SHP77 treated with DMSO at 0.1 percent for 48 hours (cell line): Measurements from ENCODE around the gene CDK4.
"Not testable (repeated sequence)": the region's sequence is repeated elsewhere in the genome, so short reads cannot be mapped to it uniquely, and the experiment has no call there.

Experiments used
- DNase-seq: peaks from one replicate; lab custom pipeline; 2025; lab: John Stamatoyannopoulos, UW

Gene CDK4

DNA sequence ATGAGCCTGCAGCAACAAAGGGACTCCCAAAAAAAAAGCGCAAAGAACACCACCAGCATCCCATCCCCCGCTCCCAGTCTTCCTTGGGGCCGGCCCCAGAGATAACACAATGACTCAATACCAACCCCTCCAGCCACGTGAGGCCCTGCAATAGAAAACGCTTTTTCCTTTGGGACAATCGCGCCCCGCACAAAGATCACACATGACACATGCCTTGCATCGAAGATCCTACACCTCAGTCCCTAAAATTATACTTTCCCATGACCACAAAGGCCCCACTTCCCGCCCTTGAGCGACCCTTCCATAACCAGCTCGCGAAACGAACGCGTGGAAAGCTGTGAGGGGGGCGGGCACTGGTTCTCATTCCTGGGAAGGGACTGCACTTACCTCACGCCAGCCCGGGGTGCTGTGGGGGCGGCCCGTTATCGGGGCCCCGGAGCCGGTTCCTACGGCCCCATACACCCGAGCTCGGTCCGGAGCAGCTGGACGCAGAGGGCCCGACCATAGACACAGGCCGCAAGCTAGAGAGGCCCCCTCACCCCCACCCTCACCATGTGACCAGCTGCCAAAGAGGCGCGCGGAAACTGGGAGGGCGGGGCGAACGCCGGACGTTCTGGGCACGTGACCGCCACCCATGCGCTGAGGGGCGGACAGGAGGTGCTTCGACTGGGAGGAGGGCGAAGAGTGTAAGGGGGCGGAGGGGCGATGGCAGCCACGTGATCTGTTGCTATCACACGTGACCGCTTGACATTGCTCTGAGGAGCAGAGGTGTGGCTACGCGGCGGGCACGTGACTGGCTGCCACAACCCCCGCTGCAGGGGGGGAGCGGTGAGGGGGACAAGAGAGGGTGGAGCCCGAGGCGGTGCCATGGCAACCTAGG, at the start of gene CDK4:
Gene CDK4 (minus strand): TSS at position 523 of the 880 bp plus-strand sequence. CDS start 593 bp downstream, outside the sequence.
- DNase-seq: peak; percentile 99

DNA sequence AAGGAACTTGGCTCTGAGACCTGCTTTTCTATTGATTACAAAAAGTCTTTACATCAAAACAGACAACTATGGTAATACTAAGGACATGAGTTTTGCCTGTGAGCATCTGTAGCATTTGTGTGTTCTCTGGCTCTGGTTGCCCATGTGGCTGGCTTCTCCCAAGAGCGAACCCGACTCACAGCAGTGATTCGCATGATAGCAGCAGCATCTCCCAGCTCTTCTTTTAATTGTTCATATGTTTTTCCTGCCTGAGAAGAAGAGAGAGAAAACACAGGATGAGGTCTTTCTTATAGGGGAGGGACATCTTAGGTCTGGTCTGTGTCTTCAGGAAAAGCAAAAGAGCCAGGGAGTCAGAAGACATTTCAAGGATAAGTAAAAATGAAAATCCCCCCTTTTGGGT, 48.9 kb upstream of the CDK4 start:
- DNase-seq: no peak

DNA sequence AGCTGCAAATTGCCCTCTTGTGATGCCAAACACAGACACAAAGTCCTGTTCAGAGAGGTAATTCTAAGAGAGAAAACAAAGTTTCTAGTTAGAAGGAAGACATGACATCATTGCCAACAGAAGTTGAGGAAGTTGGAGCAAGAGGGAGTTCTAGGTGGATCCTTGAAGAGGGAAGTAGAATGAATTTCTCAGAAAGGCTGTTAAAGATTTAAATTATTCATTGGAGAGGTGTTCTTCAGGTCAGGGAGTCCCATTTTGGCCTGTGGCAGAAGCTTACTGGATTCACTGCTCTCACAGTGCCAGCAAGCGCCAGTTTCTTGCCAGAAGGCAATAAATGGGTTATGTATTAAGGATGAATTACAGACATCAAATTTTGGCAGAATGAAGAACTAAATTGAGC, 45.8 kb upstream of the CDK4 start:
- DNase-seq: no peak

DNA sequence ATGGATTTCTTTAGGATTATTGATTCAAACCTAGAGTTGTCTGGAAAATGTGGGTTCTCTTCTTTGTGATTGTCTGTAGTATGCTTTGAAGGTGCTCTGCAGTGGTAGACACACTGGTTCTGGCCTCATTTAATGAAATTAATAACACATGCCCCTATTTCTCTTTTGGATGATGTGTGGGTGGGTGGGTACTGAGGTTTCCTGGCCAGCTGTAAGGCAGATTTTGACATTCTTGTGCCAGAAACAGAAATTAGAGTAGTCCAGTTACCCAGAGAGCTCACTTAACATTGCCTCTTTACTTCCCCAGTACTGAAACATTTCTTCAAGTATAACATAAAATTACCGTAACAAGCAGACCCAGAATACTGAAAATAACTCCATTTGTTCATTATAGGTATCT, 44.9 kb upstream of the CDK4 start:
- DNase-seq: no peak

DNA sequence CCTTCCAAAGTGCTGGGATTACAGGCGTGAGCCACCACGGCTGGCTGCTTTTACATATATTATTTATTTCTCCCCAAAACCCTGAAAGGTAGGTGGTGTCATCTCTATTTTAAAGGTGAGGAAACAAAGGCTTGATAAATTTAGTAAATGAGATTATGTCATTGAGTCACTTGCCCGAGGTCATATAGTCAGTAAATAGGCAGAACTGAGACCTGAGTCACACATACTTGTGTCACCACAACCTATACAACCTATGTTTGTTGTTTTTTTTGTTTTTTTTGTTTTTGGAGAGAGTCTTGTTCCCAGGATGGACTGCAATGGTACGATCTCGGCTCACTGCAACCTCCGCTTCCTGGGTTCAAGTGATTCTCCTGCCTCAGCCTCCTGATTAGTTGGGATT, 43.2 kb upstream of the CDK4 start:
- no peak for DNase-seq

DNA sequence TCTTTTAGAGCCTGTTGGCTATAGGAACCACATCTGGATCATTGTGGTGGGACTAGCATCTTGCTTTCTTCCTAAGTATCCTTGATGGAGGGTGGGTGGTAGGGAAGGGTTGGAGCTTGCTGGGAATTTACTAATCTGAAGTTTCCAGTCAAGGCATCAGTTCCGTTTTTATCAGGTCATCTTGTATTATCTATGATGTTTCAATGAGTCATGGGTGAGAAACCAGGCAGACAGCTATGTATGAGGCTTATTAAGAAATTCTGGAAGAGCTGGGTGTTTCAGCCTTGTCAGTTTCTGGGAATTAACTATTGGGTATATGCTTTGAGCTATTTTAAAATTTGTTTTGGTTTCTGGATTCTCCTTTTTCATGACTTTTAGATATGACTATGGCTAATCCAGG, 41.8 kb upstream of the CDK4 start:
- no peak for DNase-seq

DNA sequence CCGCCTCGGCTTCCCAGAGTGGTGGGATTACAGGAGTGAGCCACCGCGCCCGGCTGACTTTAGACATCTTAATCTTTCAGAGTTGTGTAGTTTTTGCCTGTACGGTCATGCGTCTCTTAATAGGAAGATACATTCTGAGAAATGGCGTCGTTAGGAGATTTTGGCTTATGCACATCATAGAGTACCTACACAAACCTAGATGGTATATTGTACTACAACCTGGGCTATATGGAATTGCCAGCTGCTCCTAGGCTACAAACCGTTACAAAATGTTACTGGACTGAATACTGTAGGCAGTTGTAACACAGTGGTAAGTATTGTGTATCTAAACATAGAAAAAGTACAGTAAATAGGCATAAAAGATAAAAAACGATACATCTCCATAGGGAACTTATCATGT, 31.8 kb upstream of the CDK4 start:
- DNase-seq: no peak

DNA sequence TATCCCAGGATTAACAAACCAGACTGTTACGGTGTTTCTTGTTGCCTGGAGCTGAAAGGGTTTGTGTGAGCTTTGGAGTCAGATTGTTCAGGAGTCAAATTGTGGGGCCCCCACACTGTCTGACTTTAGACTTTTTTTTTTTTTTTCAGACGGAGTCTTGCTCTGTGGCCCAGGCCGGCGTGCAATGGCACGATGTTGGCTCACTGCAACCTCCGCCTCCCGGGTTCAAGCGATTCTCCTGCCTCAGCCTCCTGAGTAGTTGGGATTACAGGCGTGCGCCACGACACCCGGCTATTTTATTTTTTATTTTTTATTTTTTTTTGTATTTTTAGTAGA, 31.3 kb upstream of the CDK4 start:
- no peak for DNase-seq

DNA sequence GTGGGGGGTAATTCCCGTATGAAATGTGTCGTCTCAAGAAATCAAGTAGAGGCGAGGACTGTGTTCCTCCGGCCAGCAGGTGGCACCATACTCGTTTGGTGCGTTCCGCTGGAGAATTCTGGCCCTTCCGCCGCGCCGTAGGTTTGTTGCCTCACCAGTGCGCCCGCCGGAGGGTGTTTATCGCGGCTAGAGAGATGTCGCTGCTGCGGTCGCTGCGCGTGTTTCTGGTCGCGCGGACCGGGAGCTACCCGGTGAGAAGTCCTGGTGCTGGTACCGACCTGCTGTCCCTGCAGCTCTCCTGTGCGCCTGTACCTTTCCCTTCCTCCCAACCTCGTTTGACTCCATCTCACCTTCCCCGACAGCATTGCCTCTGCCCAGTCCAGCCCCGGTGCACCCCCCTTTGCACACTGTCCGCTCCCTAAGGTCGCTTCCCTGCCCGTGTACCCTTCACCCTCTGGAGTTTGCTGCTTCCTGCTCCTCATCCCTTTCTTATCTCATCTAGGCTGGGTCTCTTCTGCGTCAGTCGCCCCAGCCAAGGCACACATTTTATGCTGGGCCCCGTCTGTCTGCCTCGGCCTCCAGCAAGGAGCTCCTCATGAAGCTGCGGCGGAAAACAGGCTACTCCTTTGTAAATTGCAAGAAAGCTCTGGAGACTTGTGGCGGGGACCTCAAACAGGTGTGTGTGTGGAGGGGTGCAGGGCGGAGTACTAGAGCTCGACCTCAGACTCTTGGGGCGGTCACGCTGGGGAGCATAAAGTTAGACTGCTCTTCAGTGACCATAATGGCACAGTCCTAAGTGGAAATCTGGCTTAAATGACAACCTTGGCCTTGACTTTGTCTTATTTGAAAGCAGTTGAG, 30.7 kb upstream of the CDK4 start, which contains the start of gene TSFM:
Gene TSFM (plus strand): TSS at position 180 of the 858 bp plus-strand sequence. CDS start 15 bp downstream, at position 195.
- peak; percentile 83 for DNase-seq

DNA sequence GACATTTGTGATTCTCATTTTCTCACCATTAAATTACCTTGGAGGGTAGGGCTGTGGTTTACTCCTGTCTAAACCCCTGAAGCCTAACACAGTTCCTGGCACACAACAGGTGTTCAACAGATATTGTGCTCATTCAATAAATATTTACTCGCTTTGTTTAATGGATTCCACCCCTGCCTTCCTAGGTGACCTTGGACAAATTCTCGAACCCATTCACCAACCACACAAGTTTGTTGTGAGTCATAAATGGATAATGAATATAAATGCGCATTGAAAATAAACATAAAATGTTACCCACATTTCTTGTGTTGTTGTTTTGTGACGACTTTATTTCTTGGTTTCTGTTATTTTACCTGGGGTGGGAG, 30.1 kb upstream of the CDK4 start:
- DNase-seq: no peak

DNA sequence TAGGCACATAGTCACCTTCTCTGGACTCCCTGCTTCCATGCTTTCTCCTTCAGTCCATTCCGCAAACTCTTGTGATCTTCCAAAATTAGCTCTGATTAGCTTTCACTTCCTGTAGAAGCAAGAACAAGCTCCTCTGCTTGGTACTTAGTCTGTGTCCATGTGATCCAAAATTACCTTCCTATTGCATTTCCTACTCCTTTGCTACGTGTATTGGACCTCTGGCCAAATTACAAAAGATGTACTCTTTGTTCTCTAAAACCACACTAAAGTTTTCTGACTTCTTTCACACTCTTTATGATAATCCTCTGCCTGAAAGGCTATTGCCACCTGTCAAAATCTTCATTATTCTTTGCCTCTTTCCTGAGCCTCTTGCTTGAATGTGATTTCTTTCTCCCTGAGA, 29.7 kb upstream of the CDK4 start:
- DNase-seq: no peak

DNA sequence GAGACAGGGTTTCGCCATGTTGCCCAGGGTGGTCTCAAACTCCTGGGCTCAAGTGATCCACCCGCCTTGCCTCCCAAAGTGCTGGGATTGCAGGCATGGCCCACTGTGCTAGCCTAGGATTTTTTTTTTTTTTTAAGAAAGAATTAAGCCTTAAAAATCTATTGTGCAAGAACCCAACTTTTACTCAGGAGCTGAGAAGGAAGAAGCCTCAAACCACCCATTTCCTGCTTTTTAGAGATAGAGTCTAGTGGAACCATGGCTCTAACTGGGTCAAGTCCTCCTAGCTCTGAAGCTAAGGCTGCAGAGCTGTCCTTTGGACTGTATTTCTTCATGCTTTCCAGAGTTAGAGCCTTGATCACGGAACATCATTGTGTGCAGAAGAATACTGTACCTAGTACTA, 29.1 kb upstream of the CDK4 start:
- no peak for DNase-seq

DNA sequence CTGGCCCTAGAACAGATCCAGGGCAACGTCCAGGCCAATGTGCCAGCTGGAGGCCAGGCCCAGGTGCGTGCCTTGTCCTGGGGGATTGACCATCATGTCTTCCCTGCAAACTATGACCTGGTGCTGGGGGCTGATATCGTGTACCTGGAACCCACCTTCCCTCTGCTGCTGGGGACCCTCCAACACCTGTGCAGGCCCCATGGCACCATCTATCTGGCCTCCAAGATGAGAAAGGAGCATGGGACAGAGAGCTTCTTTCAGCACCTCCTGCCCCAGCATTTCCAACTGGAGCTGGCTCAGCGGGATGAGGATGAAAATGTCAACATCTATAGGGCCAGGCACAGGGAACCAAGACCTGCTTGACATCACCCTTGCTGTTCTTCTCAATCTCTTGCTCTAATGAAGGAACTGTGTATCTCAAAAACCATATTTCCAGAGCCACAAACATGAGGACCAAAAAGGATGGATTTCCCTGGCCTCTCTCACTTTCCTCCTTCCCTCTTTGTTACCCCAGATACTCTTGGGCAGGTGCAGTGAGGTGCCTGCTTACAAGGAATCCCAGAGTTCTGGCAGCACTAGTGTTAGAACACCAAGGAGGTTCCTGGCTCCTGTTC, 28.3 kb upstream of the CDK4 start:
- no peak for DNase-seq

DNA sequence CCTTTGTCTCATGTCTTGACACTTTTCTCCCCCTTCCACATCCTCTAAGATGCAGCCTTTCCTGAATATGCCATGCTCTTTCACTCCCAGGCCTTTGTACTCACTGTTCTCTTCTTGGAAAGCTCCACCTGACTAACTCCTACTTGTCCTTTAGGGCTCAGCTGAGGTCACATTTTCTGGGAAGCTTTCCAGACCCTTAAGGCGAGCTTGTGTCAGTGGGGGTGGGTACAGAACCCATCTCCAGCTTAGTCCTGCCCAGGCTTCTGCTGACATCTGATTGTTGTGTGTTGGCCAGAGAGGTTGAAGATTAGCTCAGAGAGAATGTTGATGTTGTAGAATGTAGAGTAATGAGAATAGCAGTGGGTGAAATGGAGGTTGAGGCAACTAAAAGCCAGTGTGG, 27.6 kb upstream of the CDK4 start:
- no peak for DNase-seq

DNA sequence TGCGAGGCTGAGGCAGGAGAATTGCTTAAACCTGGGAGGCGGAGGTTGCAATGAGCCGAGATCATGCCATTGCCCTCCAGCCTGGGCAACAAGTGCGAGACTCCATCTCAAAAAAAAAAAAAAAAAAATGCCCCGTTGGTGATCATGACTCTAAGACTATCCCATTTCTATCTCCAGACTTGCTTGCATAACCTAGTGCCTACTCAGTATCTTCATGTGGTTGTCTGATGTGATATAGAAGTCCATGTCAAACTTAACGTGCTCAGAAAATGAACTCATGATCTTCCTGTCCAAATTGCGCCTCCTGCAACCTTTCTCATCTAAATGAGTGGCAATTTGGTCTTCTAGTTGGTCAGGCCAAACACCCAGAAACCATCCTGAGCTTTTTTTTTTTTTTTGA, 25.8 kb upstream of the CDK4 start:
- no peak for DNase-seq

DNA sequence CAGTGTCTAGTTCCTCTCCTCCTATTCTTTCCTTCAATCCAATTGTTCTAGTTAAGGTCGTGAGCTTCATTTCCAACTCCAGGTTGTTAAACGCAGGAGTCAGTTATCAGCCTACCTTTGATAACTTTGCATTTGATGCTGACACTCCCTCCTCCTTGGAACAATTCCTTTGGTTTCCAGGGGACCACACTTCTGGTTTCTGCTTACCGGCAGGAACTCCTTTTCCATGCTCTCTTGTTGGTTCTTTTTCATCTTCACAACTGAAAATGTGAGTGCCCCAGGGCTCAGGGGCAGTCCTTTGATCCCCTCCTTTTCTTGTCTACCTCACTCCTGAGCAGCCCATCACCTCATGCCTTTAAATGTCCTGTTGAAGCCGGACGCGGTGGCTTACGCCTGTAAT, 25.3 kb upstream of the CDK4 start:
- DNase-seq: no peak

DNA sequence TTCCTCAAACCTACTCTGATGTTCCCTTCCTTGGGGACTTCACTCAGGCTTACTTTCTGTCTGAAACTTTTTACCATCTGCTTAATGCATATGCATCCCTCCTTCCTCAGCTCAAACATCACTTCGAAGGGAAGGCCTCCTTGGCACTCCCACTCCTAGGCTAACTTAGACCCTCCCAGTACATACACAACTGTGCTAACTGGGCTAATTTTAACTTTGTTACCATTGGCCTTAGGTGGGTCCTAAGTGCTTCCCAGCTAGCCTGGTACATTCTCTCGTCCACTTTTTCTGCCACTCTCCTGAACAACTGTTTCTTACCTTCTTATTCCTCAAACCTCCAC, 24.1 kb upstream of the CDK4 start:
- no peak for DNase-seq

DNA sequence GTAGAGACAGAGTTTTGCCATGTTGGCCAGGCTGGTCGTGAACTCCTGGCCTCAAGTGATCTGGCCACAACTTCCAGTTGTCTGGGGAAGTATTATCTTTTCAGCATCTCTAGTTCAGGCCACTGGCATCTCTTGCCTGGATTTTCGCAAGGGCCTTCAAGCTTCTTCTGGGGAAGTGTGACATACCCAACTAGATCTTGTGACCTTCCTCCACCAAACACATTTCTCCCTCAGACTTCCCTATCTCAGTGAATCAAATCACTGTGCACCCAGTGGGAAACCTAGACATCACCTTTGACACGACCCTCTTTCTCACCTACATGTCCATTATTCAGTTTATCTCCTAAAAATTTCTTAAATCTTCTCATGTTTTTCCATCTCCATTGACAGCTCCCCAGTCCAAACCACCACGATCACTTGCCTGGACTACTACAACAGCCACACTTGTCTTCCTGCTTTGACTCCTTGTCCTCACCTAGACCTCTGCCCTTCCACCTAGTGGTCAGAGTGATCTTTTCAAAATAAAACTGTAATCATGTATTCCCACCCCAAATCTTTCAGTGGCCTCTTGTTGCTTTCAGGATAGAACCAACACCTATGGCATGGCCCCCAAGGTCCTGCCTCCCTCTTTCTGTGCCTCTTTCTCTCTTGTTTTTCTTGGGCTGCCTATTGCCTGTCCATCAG, 23.6 kb upstream of the CDK4 start:
- no peak for DNase-seq

DNA sequence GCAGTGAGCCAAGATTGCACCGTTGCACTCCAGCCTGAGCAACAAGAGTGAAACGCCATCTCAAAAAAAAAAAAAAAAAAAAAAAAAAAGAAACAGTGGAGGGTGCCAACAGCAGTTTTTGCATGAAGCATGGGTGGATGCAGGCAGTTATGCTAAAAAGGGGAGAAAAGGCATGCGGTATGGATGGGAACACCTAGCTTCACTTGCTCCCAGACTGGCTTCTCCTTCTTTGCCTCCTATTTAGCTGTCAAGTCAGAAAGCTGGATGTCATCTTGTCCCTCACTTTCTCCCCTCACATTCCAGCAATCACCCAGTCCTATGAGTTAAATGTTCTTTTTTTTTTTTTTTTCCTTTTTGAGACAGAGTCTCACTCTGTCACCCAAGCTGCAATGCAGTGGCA, 22.9 kb upstream of the CDK4 start:
- no peak for DNase-seq

DNA sequence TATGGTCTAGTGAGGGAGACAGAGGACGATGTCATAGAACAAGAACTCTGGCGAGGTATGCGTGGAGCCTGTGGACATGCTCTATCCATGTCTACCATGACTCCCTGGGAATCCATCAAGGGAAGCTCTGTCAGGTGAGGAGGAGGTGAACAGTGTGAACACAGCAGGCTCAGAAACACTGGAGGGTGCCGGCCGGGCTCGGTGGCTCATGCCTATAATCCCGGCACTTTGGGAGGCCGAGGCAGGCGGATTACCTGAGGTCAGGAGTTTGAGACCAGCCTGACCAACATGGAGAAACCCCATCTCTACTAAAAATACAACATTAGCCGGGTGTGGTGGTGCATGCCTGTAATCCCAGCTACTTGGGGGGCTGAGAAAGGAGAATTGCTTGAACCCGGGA, 22.5 kb upstream of the CDK4 start:
- DNase-seq: not testable (repeated sequence)

DNA sequence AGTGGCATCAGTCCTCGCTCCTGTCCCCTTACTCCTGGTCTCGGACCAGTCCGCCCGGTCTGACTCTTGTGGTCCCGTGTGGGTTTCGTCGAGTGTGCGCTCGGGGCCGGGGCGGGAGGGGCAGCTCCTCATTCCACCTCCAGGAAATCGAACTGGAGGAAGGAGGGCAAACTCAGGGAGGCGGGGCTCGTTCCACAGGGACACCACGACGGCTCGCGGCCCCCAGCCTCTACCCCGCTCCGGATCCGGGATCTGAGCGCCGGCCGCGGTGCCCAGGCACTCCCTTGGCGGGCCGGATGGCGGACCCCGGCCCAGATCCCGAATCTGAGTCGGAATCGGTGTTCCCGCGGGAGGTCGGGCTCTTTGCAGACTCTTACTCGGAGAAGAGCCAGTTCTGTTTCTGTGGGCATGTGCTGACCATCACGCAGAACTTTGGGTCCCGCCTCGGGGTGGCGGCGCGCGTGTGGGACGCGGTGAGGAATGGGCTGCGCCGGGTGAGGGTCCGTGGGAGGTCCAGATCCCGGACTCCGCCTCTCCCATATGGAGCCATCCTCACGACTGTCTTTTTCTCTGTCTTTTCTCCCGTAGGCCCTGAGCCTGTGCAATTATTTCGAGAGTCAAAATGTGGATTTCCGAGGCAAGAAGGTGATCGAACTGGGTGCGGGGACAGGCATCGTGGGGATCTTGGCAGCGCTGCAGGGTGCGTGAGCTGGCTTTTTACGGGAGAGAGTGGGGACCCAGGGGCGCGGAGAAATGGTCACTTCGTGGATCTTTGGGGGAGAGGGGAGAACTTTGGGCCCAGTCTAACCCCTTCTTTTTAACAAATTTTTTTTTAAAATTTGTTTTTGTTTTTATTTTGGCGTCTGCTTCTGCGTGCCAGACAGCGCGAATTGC, 20.6 kb upstream of the CDK4 start, which contains the start of gene EEF1AKMT3:
Gene EEF1AKMT3 (plus strand): TSS at position 186 of the 894 bp plus-strand sequence. CDS start 111 bp downstream, at position 297.
- DNase-seq: peak; percentile 58
